Hepatocyte (in vitro differentiated cells): Measurements from ENCODE around the gene TBCK. TPM values are rescaled to one million over a fixed set of nuclear protein-coding genes. Genes with fewer than 3 reads are reported as not detected.

Experiments
- DNase-seq: peaks from one replicate; pipeline ENCODE4 v3.0.0-alpha.2; 2016; ENCODE audit warnings: low spot score
- H2AFZ ChIP-seq: fragments of 200-600 bp; sonication (generic); 2 replicates; pipeline ENCODE4 v1.6.0; 2016; ENCODE audit warnings: antibody characterized with exemption, mild to moderate bottlenecking
- H3K27ac ChIP-seq: fragments of 200-600 bp; sonication (generic); 2 replicates; pipeline ENCODE4 v1.5.1; 2016; ENCODE audit warnings: mild to moderate bottlenecking
- H3K27me3 ChIP-seq: fragments of 200-600 bp; sonication (generic); 2 replicates; pipeline ENCODE4 v1.6.1; 2016
- H3K36me3 ChIP-seq: fragments of 200-600 bp; sonication (generic); replicated peaks from 2 replicates; pipeline ENCODE4 v1.5.1; 2016; ENCODE audit warnings: low read depth; ENCODE audit not compliant: insufficient read depth
- H3K4me1 ChIP-seq: fragments of 200-600 bp; sonication (generic); 2 replicates; pipeline ENCODE4 v1.5.1; 2016; ENCODE audit warnings: mild to moderate bottlenecking, moderate library complexity; ENCODE audit not compliant: insufficient read depth
- H3K4me2 ChIP-seq: fragments of 200-600 bp; sonication (generic); 2 replicates; pipeline ENCODE4 v1.6.0; 2016
- H3K4me3 ChIP-seq: fragments of 200-600 bp; sonication (generic); 2 replicates; pipeline ENCODE4 v1.5.1; 2016; ENCODE audit warnings: mild to moderate bottlenecking
- H3K79me2 ChIP-seq: fragments of 200-600 bp; sonication (generic); 2 replicates; pipeline ENCODE4 v1.6.0; 2017; ENCODE audit warnings: mild to moderate bottlenecking
- H3K9me2 ChIP-seq: fragments of 200-600 bp; sonication (generic); replicated peaks from 2 replicates; pipeline ENCODE4 v1.6.0; 2017; ENCODE audit warnings: mild to moderate bottlenecking; ENCODE audit not compliant: insufficient read depth
- H3K9me3 ChIP-seq: fragments of 200-600 bp; sonication (generic); 2 replicates; pipeline ENCODE4 v1.5.1; 2016; ENCODE audit warnings: low read depth, mild to moderate bottlenecking
- H4K20me1 ChIP-seq: fragments of 200-600 bp; sonication (generic); 2 replicates; pipeline ENCODE4 v1.6.0; 2016; ENCODE audit warnings: mild to moderate bottlenecking; ENCODE audit not compliant: insufficient read depth, poor library complexity, severe bottlenecking
- CTCF ChIP-seq: fragments of 200-600 bp; sonication (generic); IDR thresholded peaks from 2 replicates; pipeline ENCODE4 v1.5.1; 2016; ENCODE audit warnings: antibody characterized with exemption, mild to moderate bottlenecking; ENCODE audit not compliant: poor library complexity
- EZH2 ChIP-seq: fragments of 200-600 bp; sonication (generic); IDR thresholded peaks from 2 replicates; pipeline ENCODE4 v1.6.1; 2016; ENCODE audit warnings: antibody characterized with exemption, mild to moderate bottlenecking, borderline replicate concordance
- EZH2phosphoT487 ChIP-seq: fragments of 200-600 bp; sonication (generic); IDR thresholded peaks from one replicate; pipeline ENCODE4 v1.6.1; 2018; ENCODE audit warnings: antibody characterized with exemption, mild to moderate bottlenecking, low read depth, moderate library complexity; ENCODE audit not compliant: unreplicated experiment, severe bottlenecking
- WGBS: methylation state at CpG from one replicate; pipeline ENCODE4 v1.1.6; 2016; ENCODE audit warnings: low lambda C conversion rate; ENCODE audit errors: missing lambda C conversion rate; 5-methylcytosine and 5-hydroxymethylcytosine counted together
- polyA plus RNA-seq: library from polyadenylated mRNA; unstranded; fragments of >200 nt; fragmentation: Nextera tagmentation; extraction: Ambion mirVana; gene quantifications from 2 replicates; pipeline ENCODE4 v1.2.1, GENCODE V29; 2016
- total RNA-seq: library from RNA; depleted of rRNA; stranded (reverse); fragments of >200 nt; gene quantifications from 2 replicates; pipeline ENCODE4 v1.2.3, GENCODE V29; 2014

Gene TBCK
- total and polyA plus RNA-seq, 2 experiments from 2014 or later = 19.8 to 49.7 TPM

- Histone ChIP-seq H3K4me1 (no peaks in the 10 kb centered on the region), H4K20me1 (no peaks in the 10 kb centered on the region), H3K79me2 (no peaks in the 10 kb centered on the region), H3K9me3 (no peaks in the 10 kb centered on the region), H3K4me2 (no peak overlapping the region), H3K4me3 (no peak overlapping the region), H3K27me3 (no peaks in the 10 kb centered on the region), H3K9me2 (no peaks in the 10 kb centered on the region), H3K36me3 (no peaks in the 10 kb centered on the region), H3K27ac (no peak overlapping the region), H2AFZ (no peak overlapping the region)
- no peak for TF ChIP-seq EZH2
- TF ChIP-seq EZH2phosphoT487 = no peak
- TF ChIP-seq CTCF = no peak
- no peak for DNase-seq
- WGBS = 82% methylated on average over 4 of the region's 4 CpGs
Measured at GRCh38 chr4:106258145-106259045, 57.6 kb downstream of the TBCK start.

GRCh38 chr4:106256190-106256589 lies 59.8 kb downstream of the TBCK start:
- H3K4me1 ChIP-seq = no peaks in the 10 kb centered on the region
- H2AFZ ChIP-seq = no peak overlapping the region
- H3K4me3 ChIP-seq = no peak overlapping the region
- H3K36me3 ChIP-seq = no peaks in the 10 kb centered on the region
- no peak overlapping the region for H3K4me2 ChIP-seq
- H3K27me3 ChIP-seq = no peaks in the 10 kb centered on the region
- no peaks in the 10 kb centered on the region for H3K9me3 ChIP-seq
- WGBS = 97% methylated on average over 10 of the region's 10 CpGs
- no peaks in the 10 kb centered on the region for H3K79me2 ChIP-seq
- DNase-seq = no peak
- H4K20me1 ChIP-seq = no peaks in the 10 kb centered on the region
- no peaks in the 10 kb centered on the region for H3K9me2 ChIP-seq
- no peak overlapping the region for H3K27ac ChIP-seq
- TF ChIP-seq EZH2phosphoT487 (no peak), EZH2 (no peak), CTCF (no peak)

GRCh38 chr4:106255195-106255594 lies 60.8 kb downstream of the TBCK start:
- no peaks in the 10 kb centered on the region for H3K79me2 ChIP-seq
- H3K9me3 ChIP-seq = no peaks in the 10 kb centered on the region
- H2AFZ ChIP-seq = no peak overlapping the region
- no peaks in the 10 kb centered on the region for H4K20me1 ChIP-seq
- no peaks in the 10 kb centered on the region for H3K27me3 ChIP-seq
- H3K4me3 ChIP-seq = no peak overlapping the region
- no peak for TF ChIP-seq EZH2phosphoT487
- TF ChIP-seq EZH2 = no peak
- TF ChIP-seq CTCF = no peak
- no peak overlapping the region for H3K4me2 ChIP-seq
- no peaks in the 10 kb centered on the region for H3K36me3 ChIP-seq
- WGBS = 98% methylated on average over 8 of the region's 8 CpGs
- no peaks in the 10 kb centered on the region for H3K9me2 ChIP-seq
- H3K27ac ChIP-seq = no peak overlapping the region
- no peaks in the 10 kb centered on the region for H3K4me1 ChIP-seq
- DNase-seq = no peak
